ENCODE data around the gene PARD3.
"Not testable (repeated sequence)": the region's sequence is repeated elsewhere in the genome, so short reads cannot be mapped to it uniquely, and the experiment has no call there.

The PARD3 gene

GRCh38 chr10:34280599-34281374 is 534.3 kb downstream of the PARD3 start:
- DNase-seq: peak in 1 of 5 donors; percentile 74

- no peak for DNase-seq
These were observed 539.4 kb downstream of the PARD3 start for GRCh38 chr10:34275626-34276130.

- no peak for DNase-seq
These were observed 540.2 kb downstream of the PARD3 start for GRCh38 chr10:34274906-34275305.

DNA sequence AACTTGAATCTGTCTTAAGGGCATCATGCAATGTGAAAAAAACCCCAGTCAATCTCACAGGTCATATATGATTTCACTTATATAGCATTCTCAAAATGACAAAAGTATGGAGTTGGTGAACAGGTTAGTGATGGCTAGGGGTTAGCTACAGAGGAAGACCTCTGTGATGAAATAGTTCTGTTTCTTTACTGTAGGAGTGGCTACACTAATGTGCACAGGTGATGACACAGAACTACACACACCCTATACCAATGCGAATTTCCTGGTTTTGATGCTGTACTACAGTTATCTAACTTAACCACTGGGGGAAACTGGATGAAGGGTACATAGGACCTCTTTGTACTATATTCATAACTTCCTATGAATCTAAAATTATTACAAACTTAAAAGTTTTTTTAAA is 541.8 kb downstream of the PARD3 start:
- no peak for DNase-seq

DNA sequence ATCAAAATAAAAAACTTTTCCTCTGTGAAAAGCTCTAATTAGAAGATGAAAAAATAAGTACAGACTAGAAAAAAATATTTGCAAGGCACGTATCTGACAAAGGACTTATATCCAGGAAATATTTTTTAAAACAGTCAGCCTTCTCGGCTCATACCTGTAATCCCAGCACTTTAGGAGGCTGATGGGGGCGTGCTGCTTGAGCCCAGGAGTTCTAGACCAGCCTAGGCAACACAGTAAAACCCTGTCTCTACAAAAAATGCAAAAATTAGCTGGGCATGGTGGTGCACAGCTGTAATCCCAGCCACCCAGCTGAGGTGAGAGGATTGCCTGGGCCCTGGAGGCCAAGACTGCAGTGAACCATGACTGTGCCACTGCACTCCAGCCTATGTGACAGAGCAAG is 542.8 kb downstream of the PARD3 start:
- DNase-seq: no peak

DNA sequence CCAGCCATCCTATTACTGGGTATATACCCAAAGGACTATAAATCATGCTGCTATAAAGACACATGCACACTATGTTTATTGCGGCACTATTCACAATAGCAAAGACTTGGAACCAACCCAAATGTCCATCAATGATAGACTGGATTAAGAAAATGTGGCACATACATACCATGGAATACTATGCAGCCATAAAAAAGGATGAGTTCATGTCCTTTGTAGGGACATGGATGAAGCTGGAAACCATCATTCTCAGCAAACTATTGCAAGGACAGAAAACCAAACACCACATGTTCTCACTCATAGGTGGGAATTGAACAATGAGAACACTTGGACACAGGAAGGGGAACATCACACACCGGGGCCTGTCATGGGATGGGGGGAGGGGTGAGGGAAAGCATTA is 546.7 kb downstream of the PARD3 start:
- not testable (repeated sequence) for DNase-seq

DNA sequence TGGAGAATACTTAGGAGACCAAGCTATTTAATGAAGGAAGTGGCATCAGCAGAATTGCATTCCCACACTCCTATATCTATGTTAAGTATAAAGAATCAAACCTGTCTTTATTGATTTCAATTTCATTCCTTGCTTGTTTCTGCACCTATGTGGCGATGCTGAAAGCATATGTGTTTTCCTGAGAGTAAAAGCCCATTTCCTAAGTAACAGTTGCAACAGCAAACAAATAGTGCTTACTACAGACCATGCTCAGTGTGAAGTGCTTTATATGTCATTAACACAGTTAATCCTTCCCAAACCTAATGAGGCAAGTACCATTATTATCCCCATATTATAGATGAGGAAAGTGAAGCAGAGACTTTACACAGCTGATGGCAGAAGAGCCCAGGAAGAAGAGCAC is 552.1 kb downstream of the PARD3 start:
- DNase-seq: no peak

- DNase-seq: no peak
These were observed 554.2 kb downstream of the PARD3 start for GRCh38 chr10:34260904-34261303.

DNA sequence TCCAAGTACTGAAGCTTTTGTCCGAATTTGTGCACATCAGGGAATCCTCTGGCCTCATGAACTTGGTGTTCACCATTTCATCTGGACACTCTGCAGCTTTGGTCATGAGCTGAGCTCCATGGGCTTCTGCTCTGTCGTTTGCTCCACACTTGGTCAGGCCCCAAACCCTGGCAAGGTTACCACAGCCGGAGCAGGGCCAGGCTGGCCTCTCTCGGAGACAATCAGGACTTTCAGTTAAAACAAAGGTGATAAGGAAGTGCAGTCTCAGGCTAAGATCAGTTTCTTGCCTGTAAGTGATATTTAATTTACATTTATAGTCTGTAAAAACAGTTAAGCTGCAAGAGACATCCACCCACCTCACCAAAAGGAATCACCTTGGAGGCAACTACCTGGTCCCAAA is 558.9 kb downstream of the PARD3 start:
- DNase-seq: no peak

DNA sequence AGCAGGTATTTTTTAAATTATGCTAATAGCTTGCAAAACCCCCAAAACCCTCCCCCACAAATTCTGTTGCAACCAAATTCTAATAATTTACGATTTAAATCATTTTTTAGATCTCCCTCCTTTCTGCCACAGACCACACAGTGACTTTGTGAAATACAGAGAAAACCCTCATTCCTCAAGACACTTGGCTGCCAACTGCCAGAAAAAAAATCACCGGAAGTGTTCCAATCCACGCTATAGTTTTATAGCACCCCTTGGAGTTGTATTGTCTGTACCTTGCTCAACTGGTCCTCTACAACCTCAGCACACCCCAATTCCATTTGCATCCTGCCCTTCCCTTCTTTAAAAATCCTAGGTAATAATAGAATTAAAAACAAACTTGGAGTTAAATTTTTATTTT is 560.1 kb downstream of the PARD3 start:
- DNase-seq: no peak

DNA sequence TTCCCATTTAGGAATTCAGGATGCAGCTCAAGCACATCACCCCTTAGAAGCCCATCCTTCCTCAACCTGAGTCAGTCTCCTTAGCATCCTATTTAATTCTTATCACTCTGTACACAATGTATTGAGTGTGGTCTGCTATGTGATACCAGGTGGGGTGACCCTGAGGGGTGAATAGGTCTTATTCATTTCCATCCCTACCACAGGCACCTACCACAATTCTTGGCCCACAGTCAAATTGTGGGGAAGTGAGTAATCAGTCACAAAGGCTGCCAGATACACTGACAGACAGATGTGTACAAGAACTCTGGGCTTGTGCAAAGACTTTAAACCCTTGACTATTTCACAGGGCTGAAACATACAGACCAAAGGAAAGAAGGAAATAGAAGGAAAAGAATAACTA is 560.5 kb downstream of the PARD3 start:
- DNase-seq: peak in 1 of 5 donors; percentile 25

DNA sequence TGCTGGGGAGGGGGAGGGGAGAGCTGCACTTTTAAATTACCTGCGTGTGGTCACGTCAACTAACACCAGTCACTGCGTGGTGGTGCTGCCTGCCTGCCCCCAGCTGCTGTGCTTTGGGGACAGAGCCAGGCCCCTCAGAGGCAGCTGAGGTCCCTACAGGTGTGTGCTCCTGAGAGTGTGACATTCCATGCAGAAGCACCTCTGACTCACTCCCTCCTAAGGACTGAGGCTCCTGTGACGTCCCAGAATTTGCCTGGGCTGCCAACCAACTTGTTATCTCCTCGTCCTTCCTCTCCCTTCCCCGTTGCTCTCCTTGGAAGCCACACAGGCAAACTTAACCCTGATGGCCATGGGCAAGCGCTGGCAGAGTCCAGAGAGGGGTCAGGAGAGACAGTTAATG is 563.0 kb downstream of the PARD3 start:
- no peak for DNase-seq

DNA sequence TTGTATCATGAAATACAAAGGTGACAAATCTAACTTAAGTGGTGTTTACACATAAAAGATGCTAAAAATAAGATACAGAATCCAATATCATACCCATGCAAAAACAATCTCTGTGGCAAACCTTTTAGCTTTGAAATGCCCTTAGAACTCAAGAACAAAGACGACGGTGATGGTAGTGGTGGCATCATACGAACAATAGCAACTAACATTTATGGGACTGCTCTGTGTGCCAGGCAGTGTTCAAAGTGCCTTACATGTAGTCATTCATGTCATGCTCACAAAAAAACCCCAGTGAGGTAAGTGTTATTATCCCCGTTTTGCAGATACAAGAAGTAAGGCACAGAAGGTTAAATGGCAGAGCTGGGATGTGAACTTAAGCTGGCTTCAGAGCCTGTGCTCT is 563.9 kb downstream of the PARD3 start:
- no peak for DNase-seq

GRCh38 chr10:34250722-34251121 is 564.4 kb downstream of the PARD3 start:
- no peak for DNase-seq

DNA sequence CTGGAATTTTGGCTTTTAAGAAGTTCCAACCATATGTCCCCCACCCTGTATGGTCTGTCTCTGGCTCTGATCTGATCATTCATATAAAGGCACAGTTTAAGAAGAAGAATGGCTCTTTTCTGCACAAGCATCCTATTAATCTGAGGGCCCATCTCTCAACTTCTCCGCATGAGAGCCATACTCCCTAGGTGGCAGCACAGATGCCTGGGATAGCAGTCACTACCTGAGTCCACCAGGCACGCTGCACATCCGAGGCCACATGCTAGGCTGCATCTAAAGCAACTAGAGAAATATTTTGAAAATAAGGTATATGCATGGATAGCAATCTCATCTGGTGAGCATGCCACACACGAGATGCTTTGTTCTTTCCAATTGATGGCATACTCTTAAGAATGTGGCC is 565.5 kb downstream of the PARD3 start:
- no peak for DNase-seq

DNA sequence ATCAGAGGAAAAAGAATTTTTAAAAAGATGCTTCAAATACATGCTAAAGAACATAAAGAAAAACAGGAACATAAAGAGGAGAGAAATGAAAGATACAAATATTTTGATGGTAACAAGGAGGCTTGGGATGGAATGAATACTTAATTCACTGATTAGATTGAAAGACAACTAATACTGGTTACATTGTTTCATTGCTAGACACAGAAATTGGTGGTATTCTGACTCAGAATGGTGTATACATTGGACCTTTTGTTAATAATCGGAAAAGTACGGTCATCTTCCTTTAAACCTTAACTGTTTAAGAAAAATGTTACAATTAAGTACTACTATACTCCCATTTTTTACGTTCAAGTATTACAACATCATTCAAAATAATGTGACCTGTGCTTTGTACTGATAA is 567.5 kb downstream of the PARD3 start:
- DNase-seq: no peak

DNA sequence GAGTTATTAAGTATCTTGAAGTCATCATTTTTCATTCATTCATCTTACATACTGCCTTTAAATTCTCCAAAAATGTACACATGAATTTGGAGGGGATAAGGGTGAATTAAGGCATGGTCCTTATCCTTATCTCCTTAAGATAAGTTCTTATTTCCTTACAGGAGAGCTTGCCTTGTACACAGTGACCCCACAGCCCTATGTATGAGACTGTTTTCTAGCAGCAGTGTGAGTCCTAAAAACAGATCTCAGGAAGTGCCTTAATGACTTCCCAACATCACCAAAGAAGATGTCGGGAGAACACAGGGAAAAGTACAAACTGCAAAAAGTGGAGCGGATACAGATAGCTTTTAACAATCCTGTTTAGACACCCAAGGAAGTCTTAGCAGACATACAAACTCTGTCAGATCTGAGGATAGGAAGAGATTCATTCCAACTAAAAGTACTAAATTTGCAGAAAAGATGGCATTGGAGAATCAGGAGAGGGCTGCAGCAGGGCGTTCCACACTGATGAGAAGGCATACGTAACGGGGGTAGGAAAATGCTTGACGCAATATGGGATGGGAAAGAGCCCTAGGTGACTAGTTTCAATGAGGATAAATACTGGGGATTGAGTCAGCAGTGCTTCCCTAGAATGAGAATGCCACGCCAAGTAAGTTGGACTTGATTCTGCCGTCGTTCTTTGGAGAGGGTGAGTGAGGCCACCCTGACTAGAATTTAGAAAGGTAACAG is 570.2 kb downstream of the PARD3 start:
- no peak for DNase-seq

GRCh38 chr10:34241226-34242000 is 573.7 kb downstream of the PARD3 start:
- DNase-seq: no peak

- DNase-seq: no peak
These were observed 575.1 kb downstream of the PARD3 start for GRCh38 chr10:34240039-34240438.

DNA sequence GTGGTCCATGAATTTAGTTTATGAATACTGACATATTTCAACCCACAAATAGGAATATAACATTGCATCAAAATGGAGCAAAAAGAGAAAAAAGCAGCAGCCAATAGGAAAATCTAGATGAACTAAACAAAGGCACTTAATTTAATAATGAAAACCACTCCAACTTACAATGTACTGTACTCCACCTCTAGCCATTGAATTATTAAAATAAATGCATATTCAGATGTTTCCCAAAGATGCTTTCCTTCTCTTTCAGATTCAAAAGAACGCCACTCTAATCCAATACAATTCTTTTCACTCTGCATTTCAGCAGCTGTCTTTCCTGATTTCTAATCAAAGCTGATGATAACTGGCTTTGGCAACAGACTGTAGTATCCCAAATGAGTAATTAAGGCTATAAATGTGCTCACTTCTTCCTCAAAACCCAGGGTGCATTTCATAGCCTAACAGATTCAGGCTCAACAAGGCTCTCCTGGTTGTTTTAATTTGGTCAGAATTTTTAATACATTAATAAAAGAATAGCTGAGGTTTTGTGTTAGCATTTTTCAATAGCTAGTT is 577.1 kb downstream of the PARD3 start:
- no peak for DNase-seq

- DNase-seq: no peak
These were observed 578.2 kb downstream of the PARD3 start for GRCh38 chr10:34236931-34237330.

- no peak for DNase-seq
These were observed 579.8 kb downstream of the PARD3 start for GRCh38 chr10:34235164-34235832.

DNA sequence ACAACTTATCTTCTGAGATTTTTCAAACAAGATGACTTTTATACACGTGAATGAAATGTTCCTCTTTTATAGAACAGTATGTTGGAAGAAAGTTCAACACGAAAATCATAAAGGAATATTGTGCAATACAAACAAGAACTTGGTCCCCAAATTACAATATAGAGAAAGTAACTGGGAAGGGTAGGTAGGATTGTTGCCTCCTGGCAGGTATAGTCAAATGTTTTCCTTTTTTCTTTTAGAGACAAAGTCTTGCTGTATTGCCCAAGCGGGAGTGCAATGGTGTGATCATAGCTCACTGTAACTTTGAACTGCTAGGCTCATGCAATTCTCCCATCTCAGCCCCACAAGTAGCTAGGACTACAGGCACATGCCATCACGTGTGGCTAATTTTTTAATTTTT is 582.6 kb downstream of the PARD3 start:
- DNase-seq: no peak
